ENCODE data around the gene GPR15.

DNA sequence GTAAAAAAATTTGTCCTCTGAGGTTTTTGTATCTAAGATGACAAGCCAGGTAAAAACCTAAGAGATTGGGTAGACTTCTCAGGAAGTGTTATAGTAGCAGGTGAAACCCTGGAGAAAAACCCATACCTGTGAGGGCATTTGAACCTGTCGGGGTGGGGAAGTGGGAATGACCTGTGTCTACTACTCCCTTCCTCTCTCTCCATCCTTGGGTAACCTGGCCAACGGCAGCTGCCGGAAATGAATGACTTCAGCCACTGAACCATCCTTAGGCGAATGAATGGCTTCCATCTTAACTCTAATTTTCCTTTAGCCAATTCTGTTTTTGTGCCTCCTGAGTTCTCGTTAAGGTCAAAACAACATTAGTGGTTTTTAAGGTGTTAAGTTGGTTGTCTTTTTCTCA is 16.8 kb downstream of the GPR15 start:
- TF ChIP-seq, protein P1, sequence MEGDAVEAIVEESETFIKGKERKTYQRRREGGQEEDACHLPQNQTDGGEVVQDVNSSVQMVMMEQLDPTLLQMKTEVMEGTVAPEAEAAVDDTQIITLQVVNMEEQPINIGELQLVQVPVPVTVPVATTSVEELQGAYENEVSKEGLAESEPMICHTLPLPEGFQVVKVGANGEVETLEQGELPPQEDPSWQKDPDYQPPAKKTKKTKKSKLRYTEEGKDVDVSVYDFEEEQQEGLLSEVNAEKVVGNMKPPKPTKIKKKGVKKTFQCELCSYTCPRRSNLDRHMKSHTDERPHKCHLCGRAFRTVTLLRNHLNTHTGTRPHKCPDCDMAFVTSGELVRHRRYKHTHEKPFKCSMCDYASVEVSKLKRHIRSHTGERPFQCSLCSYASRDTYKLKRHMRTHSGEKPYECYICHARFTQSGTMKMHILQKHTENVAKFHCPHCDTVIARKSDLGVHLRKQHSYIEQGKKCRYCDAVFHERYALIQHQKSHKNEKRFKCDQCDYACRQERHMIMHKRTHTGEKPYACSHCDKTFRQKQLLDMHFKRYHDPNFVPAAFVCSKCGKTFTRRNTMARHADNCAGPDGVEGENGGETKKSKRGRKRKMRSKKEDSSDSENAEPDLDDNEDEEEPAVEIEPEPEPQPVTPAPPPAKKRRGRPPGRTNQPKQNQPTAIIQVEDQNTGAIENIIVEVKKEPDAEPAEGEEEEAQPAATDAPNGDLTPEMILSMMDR (IDR thresholded peaks at IDR 0.05; ENCODE audit: low read length): no peak
- no peak for TF ChIP-seq EZH2 (optimal IDR thresholded peaks at IDR 0.05; ENCODE audit: low read depth, low read length)

Measured in MM.1S (cell line).